Fibroblast of the aortic adventitia (primary cell): ENCODE data around the gene ENKD1. TPM values are rescaled to one million over a fixed set of nuclear protein-coding genes. Genes with fewer than 3 reads are reported as not detected.

Experiments
- DNase-seq: peaks from one replicate; pipeline ENCODE4 v3.0.0-alpha.2; 2010; ENCODE audit warnings: low read depth
- H3K4me3 ChIP-seq: 2 replicates; pipeline ENCODE4 v1.5.1; 2011; ENCODE audit warnings: low read depth, mild to moderate bottlenecking, control low read depth, low read length, moderate library complexity
- total RNA-seq: library from RNA; depleted of rRNA; stranded (reverse); fragments of >200 nt; gene quantifications from 2 replicates; pipeline ENCODE4 v1.2.3, GENCODE V29; 2012; ENCODE audit warnings: low replicate concordance
- TF ChIP-seq, protein P1 (sequence below): IDR thresholded peaks from 2 replicates; pipeline ENCODE4 v1.5.1; 2011; ENCODE audit warnings: mild to moderate bottlenecking, low read length, control low read depth, inconsistent platforms; ENCODE audit not compliant: insufficient read depth

ENKD1 gene
- total RNA-seq, 1 donor, result 14.1 TPM

DNA sequence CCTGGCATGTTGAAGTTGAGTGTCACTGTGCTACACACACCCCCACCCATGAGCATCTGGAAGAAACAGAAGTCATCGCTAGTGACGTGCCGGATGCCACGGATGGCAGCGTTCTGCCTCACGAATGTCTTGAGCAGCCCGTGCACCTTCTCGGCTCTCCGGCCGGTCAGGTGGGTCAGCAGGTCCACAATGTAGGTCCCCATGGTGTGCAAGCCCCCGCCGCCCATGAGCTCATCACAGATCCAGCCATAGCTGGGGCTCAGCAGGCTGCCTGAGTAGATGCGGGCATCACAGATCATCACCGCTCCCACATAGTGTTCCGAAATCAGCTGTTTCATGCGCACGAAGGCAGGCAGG is 9.0 kb upstream of the ENKD1 start:
- no peak overlapping the region for H3K4me3 ChIP-seq
- TF ChIP-seq, protein P1, sequence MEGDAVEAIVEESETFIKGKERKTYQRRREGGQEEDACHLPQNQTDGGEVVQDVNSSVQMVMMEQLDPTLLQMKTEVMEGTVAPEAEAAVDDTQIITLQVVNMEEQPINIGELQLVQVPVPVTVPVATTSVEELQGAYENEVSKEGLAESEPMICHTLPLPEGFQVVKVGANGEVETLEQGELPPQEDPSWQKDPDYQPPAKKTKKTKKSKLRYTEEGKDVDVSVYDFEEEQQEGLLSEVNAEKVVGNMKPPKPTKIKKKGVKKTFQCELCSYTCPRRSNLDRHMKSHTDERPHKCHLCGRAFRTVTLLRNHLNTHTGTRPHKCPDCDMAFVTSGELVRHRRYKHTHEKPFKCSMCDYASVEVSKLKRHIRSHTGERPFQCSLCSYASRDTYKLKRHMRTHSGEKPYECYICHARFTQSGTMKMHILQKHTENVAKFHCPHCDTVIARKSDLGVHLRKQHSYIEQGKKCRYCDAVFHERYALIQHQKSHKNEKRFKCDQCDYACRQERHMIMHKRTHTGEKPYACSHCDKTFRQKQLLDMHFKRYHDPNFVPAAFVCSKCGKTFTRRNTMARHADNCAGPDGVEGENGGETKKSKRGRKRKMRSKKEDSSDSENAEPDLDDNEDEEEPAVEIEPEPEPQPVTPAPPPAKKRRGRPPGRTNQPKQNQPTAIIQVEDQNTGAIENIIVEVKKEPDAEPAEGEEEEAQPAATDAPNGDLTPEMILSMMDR, result no peak
- no peak for DNase-seq

DNA sequence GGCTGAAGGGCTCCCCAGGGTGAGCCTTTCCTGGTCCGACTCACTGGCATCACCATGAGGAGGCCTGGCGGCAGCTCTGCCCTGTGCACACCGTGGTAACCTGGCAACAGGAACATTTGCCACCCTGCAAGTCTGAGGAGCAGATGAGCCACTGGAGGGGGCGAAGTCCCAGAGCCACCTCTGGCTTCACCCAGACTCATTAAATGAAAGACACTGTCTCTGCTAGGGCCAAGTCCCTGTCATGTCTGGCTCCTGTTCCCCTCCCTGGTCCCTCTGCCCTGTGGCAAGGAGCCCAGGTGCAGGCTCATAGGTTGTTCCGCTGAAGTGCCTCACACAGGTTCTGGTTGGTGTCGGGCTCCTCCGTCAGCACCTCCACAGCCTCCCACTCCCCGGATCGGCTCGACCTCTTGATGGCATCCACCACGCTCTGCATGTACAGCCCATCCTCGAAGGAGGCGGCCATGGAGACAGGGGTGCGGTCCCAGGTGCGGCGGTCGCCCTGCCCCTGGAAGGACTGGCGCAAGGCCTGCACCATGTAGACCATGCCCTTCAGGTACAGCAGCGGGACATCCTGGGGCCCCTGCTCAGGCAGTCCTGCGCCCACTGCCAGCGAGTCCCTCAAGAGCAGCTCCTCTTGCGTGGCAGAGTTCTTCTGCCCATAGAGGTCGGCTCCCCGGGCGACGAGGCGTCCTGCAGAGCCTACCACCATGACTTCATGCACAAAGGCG is 8.5 kb upstream of the ENKD1 start:
- H3K4me3 ChIP-seq, result no peak overlapping the region
- no peak for DNase-seq
- TF ChIP-seq, protein P1, result no peak

DNA sequence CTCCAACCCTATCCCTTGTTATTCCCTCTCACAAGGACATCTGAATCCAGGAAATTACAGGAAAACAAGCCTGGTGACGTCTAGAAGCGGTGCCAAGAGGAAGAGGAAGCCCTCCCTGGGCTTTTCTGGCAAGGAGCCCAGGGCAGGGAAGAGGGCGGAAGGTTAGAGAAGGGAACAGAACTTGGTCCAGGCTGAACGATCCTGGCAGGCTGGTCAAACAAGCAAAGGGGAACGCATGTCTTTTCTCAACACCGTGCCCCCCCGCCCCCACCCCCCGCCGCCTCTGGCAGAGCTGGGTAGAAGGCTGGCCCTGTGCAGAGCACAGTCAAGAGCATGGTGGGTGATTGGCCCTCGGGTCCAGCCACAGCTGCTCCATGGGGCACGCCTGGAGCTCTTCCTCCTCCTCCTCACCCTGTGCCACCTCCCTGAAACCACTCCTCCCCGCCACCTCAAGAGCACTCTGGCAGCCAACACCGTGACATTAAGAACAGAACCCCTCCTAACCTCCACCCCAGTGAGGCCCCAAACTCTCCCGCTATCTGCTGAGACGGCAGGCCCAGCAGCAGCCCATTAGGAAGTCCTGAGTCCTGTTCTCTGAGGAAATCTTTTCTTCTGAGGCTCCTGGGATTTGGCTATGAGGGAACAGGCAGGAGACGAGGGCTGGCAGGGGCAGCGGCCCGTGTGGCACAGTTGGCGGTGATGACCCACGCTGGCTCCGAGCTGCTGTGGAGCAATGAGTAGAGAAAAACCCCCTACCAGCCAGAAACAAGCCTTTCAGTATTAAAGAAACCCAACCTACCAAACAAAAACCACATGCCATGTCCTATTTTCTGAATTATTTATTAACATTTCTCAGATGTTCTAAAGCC is 7.4 kb upstream of the ENKD1 start:
- no peak for DNase-seq
- TF ChIP-seq, protein P1, result no peak
- no peak overlapping the region for H3K4me3 ChIP-seq

DNA sequence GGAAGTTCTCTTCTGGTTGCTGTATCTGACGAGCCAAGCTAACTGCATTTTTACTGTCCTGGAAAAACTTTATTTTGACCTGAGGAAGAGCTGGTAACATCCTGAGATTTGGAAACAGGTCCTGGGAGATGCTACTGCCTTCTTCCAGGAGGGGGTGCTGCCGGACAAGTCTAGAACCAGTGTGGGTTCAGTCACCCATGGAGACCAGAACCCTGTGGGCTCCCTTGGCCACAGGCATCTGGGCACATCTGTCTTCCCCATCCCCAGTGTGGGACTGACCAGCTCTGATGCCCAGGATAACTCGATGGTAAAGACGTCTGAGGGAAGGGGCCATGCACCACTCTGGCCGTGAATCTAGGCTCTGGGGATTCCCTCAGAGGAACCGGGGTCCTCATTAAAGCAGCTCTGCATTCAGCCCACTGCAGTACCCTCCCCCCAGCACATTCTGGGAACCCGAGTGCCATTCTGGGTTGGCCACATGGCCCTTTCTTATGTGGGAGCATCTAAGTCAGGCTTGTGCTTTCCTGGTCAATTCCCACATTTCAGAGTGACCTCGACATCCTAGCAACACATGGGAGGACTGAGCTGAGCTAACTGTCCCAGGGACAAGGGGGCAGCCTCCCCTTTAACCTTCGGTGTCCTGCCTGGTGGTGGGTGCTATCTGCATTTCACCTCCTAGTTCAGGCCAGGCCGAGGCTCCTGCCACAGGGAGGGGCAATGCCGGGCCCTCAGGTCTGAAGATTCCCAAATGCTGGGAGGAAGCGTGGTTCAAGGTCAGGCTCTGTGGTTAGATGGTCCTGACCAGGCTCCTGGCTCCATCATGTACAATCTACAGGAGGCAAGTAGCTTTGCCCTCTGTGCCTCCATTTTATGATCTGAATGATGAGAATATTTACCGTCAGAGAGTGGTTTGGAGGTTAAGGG is 6.5 kb upstream of the ENKD1 start:
- no peak overlapping the region for H3K4me3 ChIP-seq
- peak; percentile 71 for DNase-seq
- TF ChIP-seq, protein P1, result peak; percentile 83

DNA sequence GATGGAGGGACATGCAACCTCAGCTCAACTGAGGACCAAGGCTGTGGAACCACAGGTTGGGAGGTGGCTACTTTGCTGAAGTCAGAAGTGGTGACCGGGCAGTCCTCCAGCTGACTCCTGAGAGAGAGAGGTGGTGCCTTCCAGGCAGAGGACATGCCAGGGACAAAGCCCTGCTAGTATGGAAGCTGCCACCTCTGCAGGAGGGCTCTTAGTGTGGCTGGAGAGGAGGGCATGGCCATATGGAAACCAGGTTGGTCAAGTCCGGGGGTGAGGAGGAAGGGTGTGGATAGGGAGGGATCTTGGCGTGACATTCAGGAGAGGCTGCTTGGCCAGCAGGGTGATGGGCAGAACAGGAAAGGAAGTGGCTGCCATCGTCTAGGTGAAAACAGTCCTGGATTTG is 5.8 kb upstream of the ENKD1 start:
- no peak for DNase-seq
- H3K4me3 ChIP-seq, result no peak overlapping the region
- TF ChIP-seq, protein P1, result no peak

DNA sequence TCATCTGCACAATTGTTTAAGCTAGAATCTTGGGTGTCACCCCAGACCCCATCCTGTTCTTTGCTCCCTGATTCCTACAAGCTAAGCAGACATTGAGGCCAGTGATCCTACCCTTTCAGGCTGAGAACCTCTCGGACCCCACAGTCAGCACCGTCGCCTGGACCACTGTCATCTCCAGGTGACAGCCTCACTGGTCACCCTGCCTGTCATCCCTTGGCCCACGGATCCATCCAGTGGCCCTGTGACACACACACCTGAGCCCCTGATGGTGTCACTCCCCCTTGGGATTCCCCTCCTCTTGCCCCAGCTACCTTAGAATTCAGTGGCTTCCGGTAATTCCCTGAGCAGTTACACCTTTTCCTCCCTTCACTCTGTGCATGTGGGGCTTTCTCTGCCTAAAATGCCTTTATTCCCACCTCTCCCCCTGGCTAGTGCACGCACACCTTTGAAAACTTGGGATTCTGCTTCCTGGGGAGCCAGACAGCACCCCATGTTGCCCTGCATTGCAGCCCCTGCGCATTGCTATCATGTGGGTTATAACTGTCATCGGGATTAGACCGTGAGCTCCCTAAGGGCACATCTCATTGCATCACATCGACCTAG is 3.0 kb upstream of the ENKD1 start:
- no peak overlapping the region for H3K4me3 ChIP-seq
- TF ChIP-seq, protein P1, result no peak
- no peak for DNase-seq
